ENCODE results near the gene ENGASE.
A peak's percentile ranks its signal among the peaks of the same experiment; 100 is the strongest.

Gene ENGASE

GRCh38 chr17:79039171-79039570, 35.5 kb upstream of the ENGASE start:
- no peak for DNase-seq

GRCh38 chr17:79039886-79040285, 34.7 kb upstream of the ENGASE start:
- DNase-seq, result no peak

GRCh38 chr17:79041041-79041570, 33.5 kb upstream of the ENGASE start:
- no peak for DNase-seq

- DNase-seq, result no peak
Observed at GRCh38 chr17:79041723-79042420, 32.8 kb upstream of the ENGASE start.

GRCh38 chr17:79042421-79043190, 32.0 kb upstream of the ENGASE start:
- DNase-seq, result peak; percentile 59

- no peak for DNase-seq
Observed at GRCh38 chr17:79043191-79043930, 31.3 kb upstream of the ENGASE start.

- DNase-seq, result no peak
Observed at GRCh38 chr17:79043931-79044320, 30.7 kb upstream of the ENGASE start.

GRCh38 chr17:79044462-79044861, 30.2 kb upstream of the ENGASE start:
- no peak for DNase-seq

- DNase-seq, result no peak
Observed at GRCh38 chr17:79045001-79045729, 29.5 kb upstream of the ENGASE start.

GRCh38 chr17:79045842-79046196, 28.8 kb upstream of the ENGASE start:
- DNase-seq, result peak; percentile 51

GRCh38 chr17:79046197-79046915, 28.3 kb upstream of the ENGASE start:
- DNase-seq, result no peak

- DNase-seq, result no peak
Observed at GRCh38 chr17:79046916-79047280, 27.7 kb upstream of the ENGASE start.

- DNase-seq, result no peak
Observed at GRCh38 chr17:79047291-79047920, 27.2 kb upstream of the ENGASE start.

GRCh38 chr17:79047923-79048825, 26.4 kb upstream of the ENGASE start:
- no peak for DNase-seq

GRCh38 chr17:79048826-79049755, 25.5 kb upstream of the ENGASE start:
- DNase-seq, result no peak

- DNase-seq, result no peak
Observed at GRCh38 chr17:79049821-79050220, 24.8 kb upstream of the ENGASE start.

GRCh38 chr17:79050551-79050950, 24.1 kb upstream of the ENGASE start:
- DNase-seq, result no peak

- DNase-seq, result no peak
Observed at GRCh38 chr17:79051306-79051705, 23.3 kb upstream of the ENGASE start.

GRCh38 chr17:79052131-79052530, 22.5 kb upstream of the ENGASE start:
- DNase-seq, result no peak

Data from NCI-H1092 (cell line).